Progenitor cell of endocrine pancreas (in vitro differentiated cells): ENCODE measurements around the gene IL21R. TPM values are rescaled to one million over a fixed set of nuclear protein-coding genes. Genes with fewer than 3 reads are reported as not detected.
A peak's percentile ranks its signal among the peaks of the same experiment; 100 is the strongest.

Experiments
- DNase-seq: peaks from one replicate; pipeline ENCODE4 v3.0.0; 2021; ENCODE audit warnings: low spot score; ENCODE audit not compliant: unreplicated experiment
- H3K27ac Mint-ChIP-seq: 2 replicates; pipeline ENCODE4 v1.8.0; 2021; ENCODE audit warnings: mild to moderate bottlenecking, moderate library complexity, mixed read lengths
- H3K27me3 Mint-ChIP-seq: 2 replicates; pipeline ENCODE4 v1.8.0; 2021; ENCODE audit warnings: mixed read lengths
- H3K36me3 Mint-ChIP-seq: 2 replicates; pipeline ENCODE4 v1.8.0; 2022; ENCODE audit warnings: mixed read lengths; ENCODE audit not compliant: insufficient read depth
- H3K4me1 Mint-ChIP-seq: 2 replicates; pipeline ENCODE4 v1.8.0; 2021; ENCODE audit warnings: low read depth, mixed read lengths
- H3K4me3 Mint-ChIP-seq: 2 replicates; pipeline ENCODE4 v1.8.0; 2021; ENCODE audit warnings: low read depth, mild to moderate bottlenecking, moderate library complexity, mixed read lengths
- H3K9me3 Mint-ChIP-seq: 2 replicates; pipeline ENCODE4 v1.8.0; 2021; ENCODE audit warnings: low read depth, mixed read lengths
- total RNA-seq: library from RNA; stranded (reverse); gene quantifications from 2 replicates; pipeline ENCODE4 v1.2.1, GENCODE V29; 2021
- TF ChIP-seq, protein P1 (sequence below): fragments of 200-600 bp; sonication (generic); IDR thresholded peaks from one replicate; pipeline ENCODE4 v1.5.0; 2021; ENCODE audit warnings: antibody characterized with exemption, mild to moderate bottlenecking; ENCODE audit not compliant: unreplicated experiment

Gene IL21R
- total RNA-seq, 1 donor from 2014 or later = not detected

DNA sequence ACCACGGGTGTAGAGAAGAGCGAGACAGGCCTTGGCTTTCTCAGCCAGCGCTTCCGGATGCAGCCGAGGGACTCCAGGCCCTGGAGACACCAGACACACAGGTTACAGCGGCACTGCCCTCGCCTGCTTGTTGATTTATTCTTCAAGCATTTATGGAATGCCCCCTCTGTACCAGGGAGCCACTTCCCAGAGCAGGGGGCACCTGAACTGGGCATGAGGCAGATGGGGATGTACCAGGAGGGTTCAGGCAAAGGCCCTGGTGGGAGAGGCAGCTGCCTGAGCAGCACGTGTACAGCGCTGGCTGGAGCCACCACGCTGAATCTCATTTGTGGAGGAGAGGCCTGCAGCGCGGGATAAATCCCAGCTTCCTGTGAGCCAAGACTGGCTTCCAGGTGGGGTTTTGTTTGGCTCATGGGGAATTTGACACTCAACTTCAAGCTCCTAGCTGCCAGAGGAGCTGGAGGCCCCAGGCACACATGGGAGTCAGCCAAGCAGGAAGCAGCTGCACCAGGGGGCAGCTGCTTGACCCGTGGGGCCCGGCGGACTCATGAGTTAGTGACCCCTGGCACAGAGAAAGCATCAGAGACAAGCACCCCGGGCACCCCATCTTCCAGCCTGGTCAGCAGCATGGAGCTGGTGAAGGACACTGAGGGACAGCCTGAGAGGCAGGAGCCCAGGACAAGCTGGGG lies 59.7 kb downstream of the IL21R start:
- DNase-seq = no peak
- Mint-ChIP-seq H3K9me3 (no peaks in the 10 kb centered on the region), H3K36me3 (peaks cover 11% of the 10 kb centered on the region), H3K4me1 (no peaks in the 10 kb centered on the region), H3K27ac (no peak overlapping the region), H3K27me3 (no peaks in the 10 kb centered on the region), H3K4me3 (no peak overlapping the region)
- TF ChIP-seq, protein P1, sequence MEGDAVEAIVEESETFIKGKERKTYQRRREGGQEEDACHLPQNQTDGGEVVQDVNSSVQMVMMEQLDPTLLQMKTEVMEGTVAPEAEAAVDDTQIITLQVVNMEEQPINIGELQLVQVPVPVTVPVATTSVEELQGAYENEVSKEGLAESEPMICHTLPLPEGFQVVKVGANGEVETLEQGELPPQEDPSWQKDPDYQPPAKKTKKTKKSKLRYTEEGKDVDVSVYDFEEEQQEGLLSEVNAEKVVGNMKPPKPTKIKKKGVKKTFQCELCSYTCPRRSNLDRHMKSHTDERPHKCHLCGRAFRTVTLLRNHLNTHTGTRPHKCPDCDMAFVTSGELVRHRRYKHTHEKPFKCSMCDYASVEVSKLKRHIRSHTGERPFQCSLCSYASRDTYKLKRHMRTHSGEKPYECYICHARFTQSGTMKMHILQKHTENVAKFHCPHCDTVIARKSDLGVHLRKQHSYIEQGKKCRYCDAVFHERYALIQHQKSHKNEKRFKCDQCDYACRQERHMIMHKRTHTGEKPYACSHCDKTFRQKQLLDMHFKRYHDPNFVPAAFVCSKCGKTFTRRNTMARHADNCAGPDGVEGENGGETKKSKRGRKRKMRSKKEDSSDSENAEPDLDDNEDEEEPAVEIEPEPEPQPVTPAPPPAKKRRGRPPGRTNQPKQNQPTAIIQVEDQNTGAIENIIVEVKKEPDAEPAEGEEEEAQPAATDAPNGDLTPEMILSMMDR = no peak

DNA sequence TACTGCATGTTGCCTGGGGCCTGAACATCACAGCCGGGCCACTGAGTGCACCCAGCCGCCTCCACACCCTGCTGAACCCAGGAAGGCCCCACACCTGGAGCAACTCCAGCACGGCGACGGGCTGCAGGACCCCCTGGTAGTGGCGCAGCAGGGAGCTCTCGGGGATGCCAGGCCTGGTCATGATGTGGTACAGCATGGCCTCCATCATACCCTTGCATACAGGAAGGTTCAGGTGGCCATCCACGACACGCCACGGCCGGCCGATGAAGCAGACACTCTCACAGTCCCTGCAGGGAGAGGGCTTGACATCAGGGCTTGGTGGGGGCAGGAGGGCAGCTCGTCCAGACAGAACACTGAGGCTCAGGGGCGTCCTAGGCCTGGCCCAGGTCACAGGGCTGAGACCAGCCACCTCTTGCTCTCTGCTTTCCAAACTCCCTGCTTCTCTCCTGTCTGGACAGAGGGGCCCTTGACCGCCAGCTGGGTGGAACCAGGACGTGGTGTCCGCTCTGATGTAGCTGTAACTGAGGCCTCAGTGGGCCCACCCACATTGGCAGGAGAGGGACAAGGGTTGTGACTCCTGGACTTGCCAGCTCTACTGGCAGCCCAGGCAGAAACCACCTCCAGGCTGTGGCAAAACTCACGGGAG lies 60.3 kb downstream of the IL21R start:
- no peaks in the 10 kb centered on the region for H3K9me3 Mint-ChIP-seq
- DNase-seq = no peak
- peaks cover 9% of the 10 kb centered on the region for H3K36me3 Mint-ChIP-seq
- H3K27ac Mint-ChIP-seq = no peak overlapping the region
- H3K27me3 Mint-ChIP-seq = no peaks in the 10 kb centered on the region
- H3K4me1 Mint-ChIP-seq = no peaks in the 10 kb centered on the region
- H3K4me3 Mint-ChIP-seq = no peak overlapping the region
- TF ChIP-seq, protein P1 = no peak

GRCh38 chr16:27462846-27463682 lies 61.1 kb downstream of the IL21R start:
- peak overlapping the region; percentile 13 for H3K27ac Mint-ChIP-seq
- no peaks in the 10 kb centered on the region for H3K9me3 Mint-ChIP-seq
- TF ChIP-seq, protein P1 = no peak
- H3K4me3 Mint-ChIP-seq = no peak overlapping the region
- no peaks in the 10 kb centered on the region for H3K27me3 Mint-ChIP-seq
- H3K36me3 Mint-ChIP-seq = peaks cover 13% of the 10 kb centered on the region
- no peaks in the 10 kb centered on the region for H3K4me1 Mint-ChIP-seq
- no peak for DNase-seq

DNA sequence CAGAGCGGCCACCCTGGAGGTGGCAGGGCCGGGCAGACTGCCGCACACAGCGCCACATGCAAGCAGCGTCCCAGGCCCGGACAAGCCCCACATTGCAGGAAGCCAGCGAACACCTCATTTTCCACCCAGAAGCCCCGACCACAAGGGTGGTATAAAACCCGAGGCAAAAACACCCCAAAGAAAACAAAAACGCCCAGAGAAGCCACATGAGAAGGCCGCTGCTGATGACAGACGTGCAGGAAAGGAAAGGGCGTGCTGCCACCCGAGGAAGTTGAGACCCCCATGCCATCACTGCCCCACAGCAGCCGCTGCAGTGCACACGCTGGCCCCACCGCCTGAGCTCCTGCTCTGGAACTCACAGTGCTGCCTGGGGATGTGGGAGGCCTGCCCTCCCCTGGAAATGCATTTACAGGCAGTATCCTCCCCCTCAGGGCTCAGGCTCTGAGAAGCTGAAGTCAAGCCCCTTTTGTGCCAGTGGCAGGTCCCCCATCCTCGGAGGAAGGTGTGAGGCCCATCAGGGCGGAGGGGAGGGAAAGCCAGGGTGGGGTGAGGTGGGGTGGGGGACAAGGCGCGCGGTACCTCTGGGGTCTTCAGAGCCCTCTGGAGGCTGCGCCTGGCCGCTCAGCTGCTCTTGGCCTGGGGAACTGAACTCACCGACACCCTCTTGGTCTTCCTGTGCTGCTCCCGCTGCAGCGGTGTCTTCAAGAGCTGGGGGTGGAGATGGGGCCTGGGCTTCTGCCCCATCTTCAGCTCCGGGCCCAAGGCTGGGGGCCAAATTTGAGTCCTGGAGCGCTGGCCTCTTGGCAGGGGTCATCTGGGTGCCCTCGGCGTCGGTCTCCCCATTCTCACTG lies 62.0 kb downstream of the IL21R start:
- Mint-ChIP-seq H3K9me3 (no peaks in the 10 kb centered on the region), H3K4me3 (no peak overlapping the region), H3K27ac (peak overlapping the region; percentile 13), H3K36me3 (peaks cover 17% of the 10 kb centered on the region), H3K27me3 (no peaks in the 10 kb centered on the region), H3K4me1 (no peaks in the 10 kb centered on the region)
- TF ChIP-seq, protein P1 = no peak
- no peak for DNase-seq
